NCI-H128 (cell line): ENCODE measurements around the gene SCAF1.

Experiments
- DNase-seq: peaks from one replicate; lab custom pipeline; 2025; ENCODE audit not compliant: unreplicated experiment; lab: John Stamatoyannopoulos, UW

SCAF1 gene

GRCh38 chr19:49642492-49643035, 555 bp downstream of the SCAF1 start:
- no peak for DNase-seq

GRCh38 chr19:49643466-49643865, 1.5 kb downstream of the SCAF1 start:
- DNase-seq, result no peak

- no peak for DNase-seq
Measured at GRCh38 chr19:49645592-49645991, 3.6 kb downstream of the SCAF1 start.

- DNase-seq, result no peak
Measured at GRCh38 chr19:49645995-49646394, 4.0 kb downstream of the SCAF1 start.

- DNase-seq, result no peak
Measured at GRCh38 chr19:49646586-49646985, 4.6 kb downstream of the SCAF1 start.

- DNase-seq, result no peak
Measured at GRCh38 chr19:49651029-49651819, 9.2 kb downstream of the SCAF1 start.

- DNase-seq, result no peak
Measured at GRCh38 chr19:49651820-49652550, 10.0 kb downstream of the SCAF1 start.

- DNase-seq, result no peak
Measured at GRCh38 chr19:49652551-49653465, 10.8 kb downstream of the SCAF1 start.

- no peak for DNase-seq
Measured at GRCh38 chr19:49653466-49653806, 11.4 kb downstream of the SCAF1 start.

- DNase-seq, result no peak
Measured at GRCh38 chr19:49654581-49654980, 12.6 kb downstream of the SCAF1 start.

- DNase-seq, result no peak
Measured at GRCh38 chr19:49655570-49656455, 13.8 kb downstream of the SCAF1 start.

- DNase-seq, result no peak
Measured at GRCh38 chr19:49656456-49657109, 14.6 kb downstream of the SCAF1 start.

GRCh38 chr19:49657493-49658138, 15.6 kb downstream of the SCAF1 start:
- no peak for DNase-seq

- no peak for DNase-seq
Measured at GRCh38 chr19:49658139-49658517, 16.1 kb downstream of the SCAF1 start.

GRCh38 chr19:49658566-49659442, 16.8 kb downstream of the SCAF1 start:
- no peak for DNase-seq

GRCh38 chr19:49660338-49660961, 18.4 kb downstream of the SCAF1 start:
- no peak for DNase-seq

- no peak for DNase-seq
Measured at GRCh38 chr19:49662011-49662410, 20.0 kb downstream of the SCAF1 start.

GRCh38 chr19:49663224-49663623, 21.2 kb downstream of the SCAF1 start:
- no peak for DNase-seq
